BJ (cell line): ENCODE data around the gene PCF11. TPM values are rescaled to one million over a fixed set of nuclear protein-coding genes. Genes with fewer than 3 reads are reported as not detected.

Source experiments
- CTCF ChIA-PET: fragments of 350-600 bp; formaldehyde crosslinking; extraction: SDS; loops from one replicate; lab custom pipeline; 2021; ENCODE audit warnings: antibody characterized with exemption, inconsistent platforms; lab: Yijun Ruan, JAX
- POLR2A ChIA-PET: fragments of 300-600 bp; sonication (Branson Sonifier 250); formaldehyde crosslinking; extraction: SDS; loops from one replicate; lab custom pipeline; 2021; ENCODE audit warnings: antibody characterized with exemption; lab: Charles Lee
- DNase-seq: peaks from one replicate; pipeline ENCODE4 v3.0.0-alpha.2; 2011; ENCODE audit warnings: low read depth
- H3K27me3 ChIP-seq: 2 replicates; pipeline ENCODE4 v1.6.0; 2011; ENCODE audit warnings: low read length; ENCODE audit not compliant: control insufficient read depth, insufficient read depth
- H3K36me3 ChIP-seq: 2 replicates; pipeline ENCODE4 v1.5.1; 2011; ENCODE audit warnings: low read length; ENCODE audit not compliant: control insufficient read depth, insufficient read depth
- H3K4me3 ChIP-seq: 2 replicates; pipeline ENCODE4 v1.5.1; 2011; ENCODE audit warnings: low read depth, mild to moderate bottlenecking, control low read depth, low read length
- polyA plus RNA-seq: library from polyadenylated mRNA; depleted of rRNA; stranded (reverse); fragments of >200 nt; gene quantifications from 2 replicates; pipeline ENCODE4 v1.2.3, GENCODE V29; 2011
- TF ChIP-seq, protein P1 (sequence below): IDR thresholded peaks from 2 replicates; pipeline ENCODE4 v1.5.1; 2011; ENCODE audit warnings: low read depth, mild to moderate bottlenecking, control low read depth, inconsistent platforms, low read length, moderate library complexity; ENCODE audit not compliant: insufficient read depth

The PCF11 gene
- polyA plus RNA-seq, 1 experiment, result 14.6 TPM

- no peaks in the 10 kb centered on the region for H3K27me3 ChIP-seq
- DNase-seq, result no peak
- TF ChIP-seq, protein P1, sequence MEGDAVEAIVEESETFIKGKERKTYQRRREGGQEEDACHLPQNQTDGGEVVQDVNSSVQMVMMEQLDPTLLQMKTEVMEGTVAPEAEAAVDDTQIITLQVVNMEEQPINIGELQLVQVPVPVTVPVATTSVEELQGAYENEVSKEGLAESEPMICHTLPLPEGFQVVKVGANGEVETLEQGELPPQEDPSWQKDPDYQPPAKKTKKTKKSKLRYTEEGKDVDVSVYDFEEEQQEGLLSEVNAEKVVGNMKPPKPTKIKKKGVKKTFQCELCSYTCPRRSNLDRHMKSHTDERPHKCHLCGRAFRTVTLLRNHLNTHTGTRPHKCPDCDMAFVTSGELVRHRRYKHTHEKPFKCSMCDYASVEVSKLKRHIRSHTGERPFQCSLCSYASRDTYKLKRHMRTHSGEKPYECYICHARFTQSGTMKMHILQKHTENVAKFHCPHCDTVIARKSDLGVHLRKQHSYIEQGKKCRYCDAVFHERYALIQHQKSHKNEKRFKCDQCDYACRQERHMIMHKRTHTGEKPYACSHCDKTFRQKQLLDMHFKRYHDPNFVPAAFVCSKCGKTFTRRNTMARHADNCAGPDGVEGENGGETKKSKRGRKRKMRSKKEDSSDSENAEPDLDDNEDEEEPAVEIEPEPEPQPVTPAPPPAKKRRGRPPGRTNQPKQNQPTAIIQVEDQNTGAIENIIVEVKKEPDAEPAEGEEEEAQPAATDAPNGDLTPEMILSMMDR, result no peak
- no peaks in the 10 kb centered on the region for H3K36me3 ChIP-seq
- ChIA-PET CTCF (no interaction called here), POLR2A (no interaction called here)
- H3K4me3 ChIP-seq, result no peak overlapping the region
Observed at GRCh38 chr11:83139310-83139709, 17.6 kb upstream of the PCF11 start.

GRCh38 chr11:83140691-83141455, 16.1 kb upstream of the PCF11 start:
- POLR2A ChIA-PET, result no interaction called here
- Histone ChIP-seq H3K4me3 (no peak overlapping the region), H3K27me3 (no peaks in the 10 kb centered on the region), H3K36me3 (no peaks in the 10 kb centered on the region)
- CTCF ChIA-PET, result interaction anchor here (2.0 kb wide), 1 partner anchor 11 kb away, joined by 5 read pairs; no protein-coding TSS in a partner anchor
- TF ChIP-seq, protein P1, result no peak
- no peak for DNase-seq

- no peaks in the 10 kb centered on the region for H3K36me3 ChIP-seq
- TF ChIP-seq, protein P1, result no peak
- no peak overlapping the region for H3K4me3 ChIP-seq
- no peak for DNase-seq
- CTCF ChIA-PET, result interaction anchor here (0.6 kb wide), 1 partner anchor 58 kb away, joined by 3 read pairs; no protein-coding TSS in a partner anchor
- POLR2A ChIA-PET, result no interaction called here
- H3K27me3 ChIP-seq, result no peaks in the 10 kb centered on the region
Observed at GRCh38 chr11:83147895-83148294, 9.0 kb upstream of the PCF11 start.

DNA sequence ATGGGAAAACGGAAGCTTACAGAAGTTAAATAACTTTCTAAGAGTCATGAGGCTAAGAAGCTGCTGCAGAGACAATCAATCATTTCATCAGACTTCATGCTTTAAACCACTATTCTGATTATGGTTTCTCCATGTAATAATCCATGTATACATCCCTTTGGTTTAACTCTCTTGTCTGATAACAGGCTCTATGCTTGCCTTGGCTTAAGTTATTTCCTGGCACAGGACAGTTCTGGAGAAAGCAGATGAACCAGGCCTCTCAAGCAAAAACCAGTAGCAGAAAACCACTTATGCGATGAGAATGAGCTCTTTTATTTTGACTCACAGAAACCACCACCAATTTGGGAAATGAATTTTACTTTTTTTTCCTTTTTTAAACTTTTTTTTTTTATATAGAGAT, 6.5 kb upstream of the PCF11 start:
- POLR2A ChIA-PET, result no interaction called here
- CTCF ChIA-PET, result no interaction called here
- DNase-seq, result no peak
- Histone ChIP-seq H3K27me3 (no peaks in the 10 kb centered on the region), H3K4me3 (no peak overlapping the region), H3K36me3 (no peaks in the 10 kb centered on the region)
- TF ChIP-seq, protein P1, result no peak

GRCh38 chr11:83151274-83151977, 5.5 kb upstream of the PCF11 start:
- Histone ChIP-seq H3K4me3 (no peak overlapping the region), H3K27me3 (no peaks in the 10 kb centered on the region), H3K36me3 (no peaks in the 10 kb centered on the region)
- ChIA-PET CTCF (interaction anchor here (1.2 kb wide), 1 partner anchor 10 kb away, joined by 5 read pairs; no protein-coding TSS in a partner anchor), POLR2A (no interaction called here)
- TF ChIP-seq, protein P1, result no peak
- DNase-seq, result no peak
